K562 (cell line): ENCODE results near the gene PLEKHO1. TPM values are rescaled to one million over a fixed set of nuclear protein-coding genes. Genes with fewer than 3 reads are reported as not detected.

ENCODE experiments used
- CC2D1A ChIP-seq: fragments of 450-650 bp; IDR thresholded peaks from 2 replicates; pipeline ENCODE4 v1.6.1; 2017; ENCODE audit warnings: mild to moderate bottlenecking
- KDM2B ChIP-seq: fragments of 250-450 bp; sonication (Bioruptor Pico); IDR thresholded peaks from 2 replicates; pipeline ENCODE4 v1.8.0; 2021; ENCODE audit warnings: mild to moderate bottlenecking, moderate library complexity
- KHSRP ChIP-seq: fragments of 450-650 bp; IDR thresholded peaks from 2 replicates; pipeline ENCODE4 v1.6.1; 2017
- RFX1 ChIP-seq: fragments of 450-650 bp; IDR thresholded peaks from 2 replicates; pipeline ENCODE4 v1.6.1; 2016; ENCODE audit warnings: mild to moderate bottlenecking, moderate library complexity
- TCFL5 ChIP-seq: fragments of 250-450 bp; sonication (Bioruptor Pico); conservative IDR thresholded peaks from 2 replicates; pipeline ENCODE4 v1.6.1; 2021; ENCODE audit warnings: mild to moderate bottlenecking, moderate library complexity, matching md5 sums
- polyA plus RNA-seq, 8 experiments: library from polyadenylated mRNA; depleted of rRNA in 4 of 8; stranded (reverse) in 5 of 8; unstranded in 3 of 8; fragments of >200 nt; fragmentation: Nextera tagmentation in 2 of 8; fragmentation: Illumina TruSeq in 1 of 8; extraction: Ambion mirVana in 2 of 8; extraction: Trizol in 1 of 8; gene quantifications; 2 replicates each; pipeline versions ENCODE4 v1.2.1 to v1.2.3, GENCODE V29; 2011 to 2014; ENCODE audit warnings: inconsistent platforms in 1 of 8, missing spikeins in 1 of 8
- total RNA-seq, 7 experiments: library from RNA; depleted of rRNA in 6 of 7; stranded (reverse); fragments of >200 nt in 6 of 7; fragmentation: Illumina TruSeq in 2 of 7; extraction: Trizol in 2 of 7; gene quantifications; 2 replicates each; pipeline versions ENCODE4 v1.2.1 to v1.2.3, GENCODE V29; 2011 to 2021; ENCODE audit warnings: low replicate concordance in 1 of 7
- TF ChIP-seq, protein P1 (sequence below), 2 experiments: IDR thresholded peaks; 2 replicates each; pipeline ENCODE4 v1.6.1; 2012; ENCODE audit warnings: improper control_type of control experiment in 2 of 2, low read depth in 2 of 2, low read length in 2 of 2, borderline replicate concordance in 1 of 2
- TF ChIP-seq, protein P2 (sequence below): fragments of 150-350 bp; conservative IDR thresholded peaks from 2 replicates; pipeline ENCODE4 v1.6.1; 2014; ENCODE audit warnings: low read length
- TF ChIP-seq, protein P3 (sequence below): fragments of 450-650 bp; IDR thresholded peaks from 2 replicates; pipeline ENCODE4 v1.6.1; 2018; ENCODE audit not compliant: partially characterized antibody
- TF ChIP-seq, protein P4 (sequence below): fragments of 450-650 bp; conservative IDR thresholded peaks from 2 replicates; pipeline ENCODE4 v1.6.1; 2016; ENCODE audit warnings: missing genetic modification characterization, low read depth, mild to moderate bottlenecking, control low read depth, missing compliant biosample characterization
- TF ChIP-seq, protein P5 (sequence below), 3 experiments: fragments of 200-800 bp in 1 of 3; sonication (Bioruptor generic) in 1 of 3; sonication (generic) in 1 of 3; formaldehyde crosslinking in 1 of 3; IDR thresholded peaks; 2 replicates each; pipeline versions ENCODE4 v1.6.1 to v1.8.0; 2016 to 2022; ENCODE audit warnings: mild to moderate bottlenecking in 2 of 3, missing compliant biosample characterization in 2 of 3, missing genetic modification characterization in 2 of 3, missing genetic modification reagents in 1 of 3
- TF ChIP-seq, protein P6 (sequence below): fragments of 450-650 bp; IDR thresholded peaks from 2 replicates; pipeline ENCODE4 v1.7.0; 2016; ENCODE audit warnings: borderline replicate concordance

PLEKHO1 gene
- total and polyA plus RNA-seq, 9 of the 15 experiments (the other 6 are each of a cell fraction or from before 2014, with no cell fraction given), result 0.39 to 16.2 (median 9.6) TPM

DNA sequence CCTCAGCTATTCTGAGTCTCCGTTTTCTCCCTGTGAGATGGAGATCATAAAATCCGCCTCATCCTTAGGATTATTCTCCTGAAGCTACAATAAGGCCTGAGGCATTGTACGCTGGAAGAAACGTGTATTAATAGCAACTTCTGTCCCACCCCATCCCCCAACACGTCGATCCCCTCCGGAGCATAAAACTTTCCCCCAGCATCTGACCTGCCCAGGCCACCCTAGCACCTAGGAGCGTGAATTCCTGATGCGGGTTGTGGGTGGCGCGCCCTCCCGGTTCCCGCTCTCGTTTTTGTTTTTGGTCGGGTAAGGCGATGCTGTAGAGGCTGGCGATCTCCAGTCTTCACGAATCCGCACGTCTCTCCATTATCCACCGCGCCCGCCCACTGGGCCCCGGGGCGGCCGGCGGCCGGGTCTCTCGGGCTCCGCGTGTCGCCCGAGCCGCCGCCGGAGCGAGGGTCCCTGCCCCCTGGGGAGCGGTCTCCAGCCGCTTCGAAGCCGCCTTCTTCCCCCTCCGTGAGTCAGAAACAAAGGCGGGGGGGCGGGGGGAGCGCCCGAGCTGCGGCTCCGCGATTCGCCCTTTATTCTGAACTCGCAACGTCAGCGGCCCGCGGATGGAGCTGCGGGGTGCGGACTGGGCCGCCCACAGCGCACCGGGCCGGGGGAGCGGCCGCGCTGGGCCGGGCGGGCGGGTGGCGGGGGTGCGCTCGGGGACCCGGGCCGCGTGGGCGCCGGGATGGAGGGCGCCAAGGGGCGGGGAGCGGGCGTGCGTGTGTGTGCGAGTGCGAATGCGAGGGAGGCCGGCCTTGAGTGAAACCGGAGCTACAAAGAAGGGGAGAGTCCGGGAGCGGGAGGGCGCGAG, at the start of gene PLEKHO1 (continued):
- TF ChIP-seq, protein P1, sequence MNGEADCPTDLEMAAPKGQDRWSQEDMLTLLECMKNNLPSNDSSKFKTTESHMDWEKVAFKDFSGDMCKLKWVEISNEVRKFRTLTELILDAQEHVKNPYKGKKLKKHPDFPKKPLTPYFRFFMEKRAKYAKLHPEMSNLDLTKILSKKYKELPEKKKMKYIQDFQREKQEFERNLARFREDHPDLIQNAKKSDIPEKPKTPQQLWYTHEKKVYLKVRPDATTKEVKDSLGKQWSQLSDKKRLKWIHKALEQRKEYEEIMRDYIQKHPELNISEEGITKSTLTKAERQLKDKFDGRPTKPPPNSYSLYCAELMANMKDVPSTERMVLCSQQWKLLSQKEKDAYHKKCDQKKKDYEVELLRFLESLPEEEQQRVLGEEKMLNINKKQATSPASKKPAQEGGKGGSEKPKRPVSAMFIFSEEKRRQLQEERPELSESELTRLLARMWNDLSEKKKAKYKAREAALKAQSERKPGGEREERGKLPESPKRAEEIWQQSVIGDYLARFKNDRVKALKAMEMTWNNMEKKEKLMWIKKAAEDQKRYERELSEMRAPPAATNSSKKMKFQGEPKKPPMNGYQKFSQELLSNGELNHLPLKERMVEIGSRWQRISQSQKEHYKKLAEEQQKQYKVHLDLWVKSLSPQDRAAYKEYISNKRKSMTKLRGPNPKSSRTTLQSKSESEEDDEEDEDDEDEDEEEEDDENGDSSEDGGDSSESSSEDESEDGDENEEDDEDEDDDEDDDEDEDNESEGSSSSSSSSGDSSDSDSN (IDR thresholded peaks at IDR 0.05; ENCODE audit: borderline replicate concordance in 1 of 2, low read depth in 2 of 2, low read length in 2 of 2), result peak; percentile 39 to 58; a peak in 2 of 4 replicates
- TF ChIP-seq, protein P2, sequence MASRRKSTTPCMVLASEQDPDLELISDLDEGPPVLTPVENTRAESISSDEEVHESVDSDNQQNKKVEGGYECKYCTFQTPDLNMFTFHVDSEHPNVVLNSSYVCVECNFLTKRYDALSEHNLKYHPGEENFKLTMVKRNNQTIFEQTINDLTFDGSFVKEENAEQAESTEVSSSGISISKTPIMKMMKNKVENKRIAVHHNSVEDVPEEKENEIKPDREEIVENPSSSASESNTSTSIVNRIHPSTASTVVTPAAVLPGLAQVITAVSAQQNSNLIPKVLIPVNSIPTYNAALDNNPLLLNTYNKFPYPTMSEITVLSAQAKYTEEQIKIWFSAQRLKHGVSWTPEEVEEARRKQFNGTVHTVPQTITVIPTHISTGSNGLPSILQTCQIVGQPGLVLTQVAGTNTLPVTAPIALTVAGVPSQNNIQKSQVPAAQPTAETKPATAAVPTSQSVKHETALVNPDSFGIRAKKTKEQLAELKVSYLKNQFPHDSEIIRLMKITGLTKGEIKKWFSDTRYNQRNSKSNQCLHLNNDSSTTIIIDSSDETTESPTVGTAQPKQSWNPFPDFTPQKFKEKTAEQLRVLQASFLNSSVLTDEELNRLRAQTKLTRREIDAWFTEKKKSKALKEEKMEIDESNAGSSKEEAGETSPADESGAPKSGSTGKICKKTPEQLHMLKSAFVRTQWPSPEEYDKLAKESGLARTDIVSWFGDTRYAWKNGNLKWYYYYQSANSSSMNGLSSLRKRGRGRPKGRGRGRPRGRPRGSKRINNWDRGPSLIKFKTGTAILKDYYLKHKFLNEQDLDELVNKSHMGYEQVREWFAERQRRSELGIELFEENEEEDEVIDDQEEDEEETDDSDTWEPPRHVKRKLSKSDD, result no peak
- TF ChIP-seq KDM2B (CRISPR knock-in tag) (0 out of 2 replicates have a peak, but pooled peaks have one; percentile 42), CC2D1A (no peak), TCFL5 (CRISPR knock-in tag) (no peak), KHSRP (no peak), RFX1 (no peak)
- TF ChIP-seq, protein P3, sequence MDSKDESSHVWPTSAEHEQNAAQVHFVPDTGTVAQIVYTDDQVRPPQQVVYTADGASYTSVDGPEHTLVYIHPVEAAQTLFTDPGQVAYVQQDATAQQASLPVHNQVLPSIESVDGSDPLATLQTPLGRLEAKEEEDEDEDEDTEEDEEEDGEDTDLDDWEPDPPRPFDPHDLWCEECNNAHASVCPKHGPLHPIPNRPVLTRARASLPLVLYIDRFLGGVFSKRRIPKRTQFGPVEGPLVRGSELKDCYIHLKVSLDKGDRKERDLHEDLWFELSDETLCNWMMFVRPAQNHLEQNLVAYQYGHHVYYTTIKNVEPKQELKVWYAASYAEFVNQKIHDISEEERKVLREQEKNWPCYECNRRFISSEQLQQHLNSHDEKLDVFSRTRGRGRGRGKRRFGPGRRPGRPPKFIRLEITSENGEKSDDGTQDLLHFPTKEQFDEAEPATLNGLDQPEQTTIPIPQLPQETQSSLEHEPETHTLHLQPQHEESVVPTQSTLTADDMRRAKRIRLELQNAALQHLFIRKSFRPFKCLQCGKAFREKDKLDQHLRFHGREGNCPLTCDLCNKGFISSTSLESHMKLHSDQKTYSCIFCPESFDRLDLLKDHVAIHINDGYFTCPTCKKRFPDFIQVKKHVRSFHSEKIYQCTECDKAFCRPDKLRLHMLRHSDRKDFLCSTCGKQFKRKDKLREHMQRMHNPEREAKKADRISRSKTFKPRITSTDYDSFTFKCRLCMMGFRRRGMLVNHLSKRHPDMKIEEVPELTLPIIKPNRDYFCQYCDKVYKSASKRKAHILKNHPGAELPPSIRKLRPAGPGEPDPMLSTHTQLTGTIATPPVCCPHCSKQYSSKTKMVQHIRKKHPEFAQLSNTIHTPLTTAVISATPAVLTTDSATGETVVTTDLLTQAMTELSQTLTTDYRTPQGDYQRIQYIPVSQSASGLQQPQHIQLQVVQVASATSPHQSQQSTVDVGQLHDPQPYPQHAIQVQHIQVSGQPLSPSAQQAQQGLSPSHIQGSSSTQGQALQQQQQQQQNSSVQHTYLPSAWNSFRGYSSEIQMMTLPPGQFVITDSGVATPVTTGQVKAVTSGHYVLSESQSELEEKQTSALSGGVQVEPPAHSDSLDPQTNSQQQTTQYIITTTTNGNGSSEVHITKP, result no peak
- TF ChIP-seq, protein P4, sequence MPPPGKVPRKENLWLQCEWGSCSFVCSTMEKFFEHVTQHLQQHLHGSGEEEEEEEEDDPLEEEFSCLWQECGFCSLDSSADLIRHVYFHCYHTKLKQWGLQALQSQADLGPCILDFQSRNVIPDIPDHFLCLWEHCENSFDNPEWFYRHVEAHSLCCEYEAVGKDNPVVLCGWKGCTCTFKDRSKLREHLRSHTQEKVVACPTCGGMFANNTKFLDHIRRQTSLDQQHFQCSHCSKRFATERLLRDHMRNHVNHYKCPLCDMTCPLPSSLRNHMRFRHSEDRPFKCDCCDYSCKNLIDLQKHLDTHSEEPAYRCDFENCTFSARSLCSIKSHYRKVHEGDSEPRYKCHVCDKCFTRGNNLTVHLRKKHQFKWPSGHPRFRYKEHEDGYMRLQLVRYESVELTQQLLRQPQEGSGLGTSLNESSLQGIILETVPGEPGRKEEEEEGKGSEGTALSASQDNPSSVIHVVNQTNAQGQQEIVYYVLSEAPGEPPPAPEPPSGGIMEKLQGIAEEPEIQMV (tag), result no peak
- TF ChIP-seq, protein P5, sequence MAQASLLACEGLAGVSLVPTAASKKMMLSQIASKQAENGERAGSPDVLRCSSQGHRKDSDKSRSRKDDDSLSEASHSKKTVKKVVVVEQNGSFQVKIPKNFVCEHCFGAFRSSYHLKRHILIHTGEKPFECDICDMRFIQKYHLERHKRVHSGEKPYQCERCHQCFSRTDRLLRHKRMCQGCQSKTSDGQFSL (CRISPR knock-in tag; IDR thresholded peaks at IDR 0.05), result no peak
- TF ChIP-seq, protein P5 (tag; IDR thresholded peaks at IDR 0.05), result peak in 1 of 2 experiments; percentile 63; a peak in 1 of 4 replicates
- TF ChIP-seq, protein P6, sequence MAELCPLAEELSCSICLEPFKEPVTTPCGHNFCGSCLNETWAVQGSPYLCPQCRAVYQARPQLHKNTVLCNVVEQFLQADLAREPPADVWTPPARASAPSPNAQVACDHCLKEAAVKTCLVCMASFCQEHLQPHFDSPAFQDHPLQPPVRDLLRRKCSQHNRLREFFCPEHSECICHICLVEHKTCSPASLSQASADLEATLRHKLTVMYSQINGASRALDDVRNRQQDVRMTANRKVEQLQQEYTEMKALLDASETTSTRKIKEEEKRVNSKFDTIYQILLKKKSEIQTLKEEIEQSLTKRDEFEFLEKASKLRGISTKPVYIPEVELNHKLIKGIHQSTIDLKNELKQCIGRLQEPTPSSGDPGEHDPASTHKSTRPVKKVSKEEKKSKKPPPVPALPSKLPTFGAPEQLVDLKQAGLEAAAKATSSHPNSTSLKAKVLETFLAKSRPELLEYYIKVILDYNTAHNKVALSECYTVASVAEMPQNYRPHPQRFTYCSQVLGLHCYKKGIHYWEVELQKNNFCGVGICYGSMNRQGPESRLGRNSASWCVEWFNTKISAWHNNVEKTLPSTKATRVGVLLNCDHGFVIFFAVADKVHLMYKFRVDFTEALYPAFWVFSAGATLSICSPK, result no peak
